ENCODE data around the gene C1orf21.

- no peak for TF ChIP-seq POLR2A (IDR thresholded peaks at IDR 0.05)
- TF ChIP-seq CTCF (IDR thresholded peaks at IDR 0.05), result no peak
These were observed 154.8 kb downstream of the C1orf21 start for GRCh38 chr1:184541537-184542152.

Measured in thyroid gland (tissue), 4 donors.